CD4-positive, alpha-beta T cell treated with Interleukin-12 subunit alpha and Interleukin-12 subunit beta, for 1 hour (primary cell): ENCODE measurements around the gene KIAA1755.

ENCODE experiments used
- DNase-seq: peaks from one replicate; pipeline ENCODE4 v3.0.0-alpha.2; 2020

Gene KIAA1755

GRCh38 chr20:38201356-38201755, 59.2 kb downstream of the KIAA1755 start:
- DNase-seq: no peak

- no peak for DNase-seq
Observed at GRCh38 chr20:38200646-38201045, 59.9 kb downstream of the KIAA1755 start.

- no peak for DNase-seq
Observed at GRCh38 chr20:38199501-38200390, 60.8 kb downstream of the KIAA1755 start.

- DNase-seq: no peak
Observed at GRCh38 chr20:38198238-38198861, 62.2 kb downstream of the KIAA1755 start.

- DNase-seq: no peak
Observed at GRCh38 chr20:38197619-38198018, 62.9 kb downstream of the KIAA1755 start.

- no peak for DNase-seq
Observed at GRCh38 chr20:38197217-38197616, 63.3 kb downstream of the KIAA1755 start.

- no peak for DNase-seq
Observed at GRCh38 chr20:38196592-38196991, 63.9 kb downstream of the KIAA1755 start.

GRCh38 chr20:38196076-38196475, 64.5 kb downstream of the KIAA1755 start:
- no peak for DNase-seq

GRCh38 chr20:38195521-38195920, 65.0 kb downstream of the KIAA1755 start:
- no peak for DNase-seq

GRCh38 chr20:38194971-38195504, 65.5 kb downstream of the KIAA1755 start:
- no peak for DNase-seq

GRCh38 chr20:38193586-38194105, 66.9 kb downstream of the KIAA1755 start:
- DNase-seq: no peak

- no peak for DNase-seq
Observed at GRCh38 chr20:38192323-38192885, 68.1 kb downstream of the KIAA1755 start.

- DNase-seq: no peak
Observed at GRCh38 chr20:38191654-38192053, 68.9 kb downstream of the KIAA1755 start.

GRCh38 chr20:38190936-38191371, 69.6 kb downstream of the KIAA1755 start:
- no peak for DNase-seq

GRCh38 chr20:38190166-38190565, 70.4 kb downstream of the KIAA1755 start:
- DNase-seq: no peak

- DNase-seq: no peak
Observed at GRCh38 chr20:38187517-38187916, 73.0 kb downstream of the KIAA1755 start.

- DNase-seq: no peak
Observed at GRCh38 chr20:38186788-38187221, 73.7 kb downstream of the KIAA1755 start.

GRCh38 chr20:38184101-38184500, 76.4 kb downstream of the KIAA1755 start:
- no peak for DNase-seq

- DNase-seq: no peak
Observed at GRCh38 chr20:38181971-38182370, 78.6 kb downstream of the KIAA1755 start.

- DNase-seq: no peak
Observed at GRCh38 chr20:38181207-38181801, 79.2 kb downstream of the KIAA1755 start.

- DNase-seq: no peak
Observed at GRCh38 chr20:38180781-38181180, 79.8 kb downstream of the KIAA1755 start.

GRCh38 chr20:38179846-38180245, 80.7 kb downstream of the KIAA1755 start:
- DNase-seq: no peak

- DNase-seq: no peak
Observed at GRCh38 chr20:38178581-38178980, 82.0 kb downstream of the KIAA1755 start.
